ENCODE results near the gene ETS2.
"Not testable (repeated sequence)": the region's sequence is repeated elsewhere in the genome, so short reads cannot be mapped to it uniquely, and the experiment has no call there.

ETS2 gene

DNA sequence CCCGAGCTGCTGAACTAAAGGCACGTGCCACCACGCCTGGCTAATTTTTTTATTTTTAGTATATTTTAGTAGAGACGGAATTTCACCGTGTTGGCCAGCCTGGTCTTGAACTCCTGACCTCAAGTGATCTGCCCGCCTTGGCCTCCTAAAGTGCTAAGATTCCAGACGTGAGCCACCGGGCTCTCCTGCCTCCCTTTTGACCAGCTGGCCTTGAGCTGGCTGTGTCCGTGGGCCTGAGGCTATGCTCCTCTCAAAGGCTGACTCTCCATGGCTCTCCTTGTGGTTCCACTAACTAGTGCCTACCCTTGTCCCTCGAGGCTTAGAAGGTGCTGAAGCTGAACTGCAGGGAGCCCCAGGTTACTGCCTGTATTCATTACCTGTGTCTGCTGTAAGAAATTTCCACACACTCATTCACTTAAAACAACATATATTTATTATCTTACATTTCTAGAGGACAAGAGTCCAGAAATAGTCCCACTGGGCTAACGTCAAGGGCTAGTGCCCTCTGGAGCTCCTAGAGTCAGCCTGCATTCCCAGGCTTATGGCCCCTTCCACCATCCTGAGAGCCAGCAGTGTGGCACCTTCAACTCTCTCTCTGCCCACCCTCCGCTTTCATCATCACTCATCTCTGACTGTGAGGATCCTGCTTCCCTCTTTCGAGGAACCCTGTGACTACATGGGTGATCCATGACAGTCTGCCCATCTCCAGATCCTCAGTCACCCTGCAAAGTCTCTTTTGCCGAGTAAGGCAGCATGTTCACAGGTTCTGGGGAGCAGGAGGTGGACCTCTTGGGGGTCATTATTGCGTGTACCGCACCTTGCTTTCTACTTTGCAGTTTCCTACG lies 34.9 kb downstream of the ETS2 start:
- Histone ChIP-seq H3K27me3 (ENCODE audit: insufficient read depth, insufficient read length) (no peaks in the 10 kb centered on the region), H3K4me3 (ENCODE audit: insufficient read length, low read depth) (no peak overlapping the region), H3K4me1 (ENCODE audit: insufficient read depth, insufficient read length) (no peaks in the 10 kb centered on the region), H3K36me3 (ENCODE audit: insufficient read depth, insufficient read length, low read length) (no peaks in the 10 kb centered on the region), H3K9me3 (ENCODE audit: insufficient read depth, low read length) (peaks cover 9% of the 10 kb centered on the region; the same call in 1 of the 2 replicates), H3K9ac (ENCODE audit: insufficient read length, low read depth) (no peak overlapping the region)
- no peak for TF ChIP-seq YY1 (IDR thresholded peaks at IDR 0.05; ENCODE audit: insufficient read depth, insufficient read length)
- TF ChIP-seq ZNF274 (IDR thresholded peaks at IDR 0.05; ENCODE audit: low read depth, low read length), result no peak
- TF ChIP-seq SUZ12 (IDR thresholded peaks at IDR 0.05; ENCODE audit: extremely low read depth, insufficient read depth, insufficient read length), result no peak
- DNase-seq (ENCODE audit: low read depth, low spot score), result no peak

DNA sequence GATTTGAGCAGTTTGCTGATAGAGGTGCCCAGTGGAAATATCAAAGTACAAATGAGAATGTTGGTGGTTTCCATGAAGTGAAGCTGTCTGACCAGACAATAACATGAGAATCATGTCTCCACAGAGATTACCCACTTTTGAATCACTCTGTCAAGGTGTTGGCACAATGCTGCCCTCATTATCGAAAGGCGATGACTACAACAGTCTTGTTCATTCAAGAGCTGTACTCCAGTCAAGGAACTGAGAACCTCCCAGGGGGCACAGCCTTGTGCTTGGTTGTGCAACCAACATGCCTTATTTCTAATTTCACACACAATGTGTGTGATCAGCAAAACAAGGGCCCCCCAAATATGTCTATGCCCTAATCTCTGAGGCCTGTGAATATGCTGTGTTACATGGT lies 35.7 kb downstream of the ETS2 start:
- no peak for DNase-seq (ENCODE audit: low read depth, low spot score)
- Histone ChIP-seq H3K4me3 (ENCODE audit: insufficient read length, low read depth) (no peak overlapping the region), H3K36me3 (ENCODE audit: insufficient read depth, insufficient read length, low read length) (no peaks in the 10 kb centered on the region), H3K9me3 (ENCODE audit: insufficient read depth, low read length) (peaks cover 9% of the 10 kb centered on the region; the same call in 1 of the 2 replicates), H3K4me1 (ENCODE audit: insufficient read depth, insufficient read length) (no peaks in the 10 kb centered on the region), H3K27me3 (ENCODE audit: insufficient read depth, insufficient read length) (no peaks in the 10 kb centered on the region), H3K9ac (ENCODE audit: insufficient read length, low read depth) (no peak overlapping the region)
- TF ChIP-seq YY1 (IDR thresholded peaks at IDR 0.05; ENCODE audit: insufficient read depth, insufficient read length) (no peak), SUZ12 (IDR thresholded peaks at IDR 0.05; ENCODE audit: extremely low read depth, insufficient read depth, insufficient read length) (no peak), ZNF274 (IDR thresholded peaks at IDR 0.05; ENCODE audit: low read depth, low read length) (no peak)

GRCh38 chr21:38842079-38842478 lies 36.4 kb downstream of the ETS2 start:
- Histone ChIP-seq H3K4me1 (ENCODE audit: insufficient read depth, insufficient read length) (no peaks in the 10 kb centered on the region), H3K4me3 (ENCODE audit: insufficient read length, low read depth) (no peak overlapping the region), H3K36me3 (ENCODE audit: insufficient read depth, insufficient read length, low read length) (no peaks in the 10 kb centered on the region), H3K27me3 (ENCODE audit: insufficient read depth, insufficient read length) (no peaks in the 10 kb centered on the region), H3K9ac (ENCODE audit: insufficient read length, low read depth) (no peak overlapping the region), H3K9me3 (ENCODE audit: insufficient read depth, low read length) (peaks cover 9% of the 10 kb centered on the region; the same call in 1 of the 2 replicates)
- DNase-seq (ENCODE audit: low read depth, low spot score), result no peak
- no peak for TF ChIP-seq SUZ12 (IDR thresholded peaks at IDR 0.05; ENCODE audit: extremely low read depth, insufficient read depth, insufficient read length)
- TF ChIP-seq ZNF274 (IDR thresholded peaks at IDR 0.05; ENCODE audit: low read depth, low read length), result no peak
- no peak for TF ChIP-seq YY1 (IDR thresholded peaks at IDR 0.05; ENCODE audit: insufficient read depth, insufficient read length)

- Histone ChIP-seq H3K36me3 (ENCODE audit: insufficient read depth, insufficient read length, low read length) (no peaks in the 10 kb centered on the region), H3K4me1 (ENCODE audit: insufficient read depth, insufficient read length) (peaks cover 4% of the 10 kb centered on the region), H3K27me3 (ENCODE audit: insufficient read depth, insufficient read length) (no peaks in the 10 kb centered on the region), H3K9me3 (ENCODE audit: insufficient read depth, low read length) (peaks cover 9% of the 10 kb centered on the region; the same call in 1 of the 2 replicates), H3K9ac (ENCODE audit: insufficient read length, low read depth) (no peak overlapping the region), H3K4me3 (ENCODE audit: insufficient read length, low read depth) (no peak overlapping the region)
- DNase-seq (ENCODE audit: low read depth, low spot score), result no peak
- TF ChIP-seq YY1 (IDR thresholded peaks at IDR 0.05; ENCODE audit: insufficient read depth, insufficient read length) (no peak), SUZ12 (IDR thresholded peaks at IDR 0.05; ENCODE audit: extremely low read depth, insufficient read depth, insufficient read length) (no peak), ZNF274 (IDR thresholded peaks at IDR 0.05; ENCODE audit: low read depth, low read length) (no peak)
Observed at GRCh38 chr21:38843379-38843778, 37.6 kb downstream of the ETS2 start.

- no peak overlapping the region for H3K9ac ChIP-seq (ENCODE audit: insufficient read length, low read depth)
- DNase-seq (ENCODE audit: low read depth, low spot score), result no peak
- TF ChIP-seq YY1 (IDR thresholded peaks at IDR 0.05; ENCODE audit: insufficient read depth, insufficient read length), result no peak
- no peak for TF ChIP-seq SUZ12 (IDR thresholded peaks at IDR 0.05; ENCODE audit: extremely low read depth, insufficient read depth, insufficient read length)
- TF ChIP-seq ZNF274 (IDR thresholded peaks at IDR 0.05; ENCODE audit: low read depth, low read length), result no peak
Observed at GRCh38 chr21:38843806-38844503, 38.2 kb downstream of the ETS2 start.

DNA sequence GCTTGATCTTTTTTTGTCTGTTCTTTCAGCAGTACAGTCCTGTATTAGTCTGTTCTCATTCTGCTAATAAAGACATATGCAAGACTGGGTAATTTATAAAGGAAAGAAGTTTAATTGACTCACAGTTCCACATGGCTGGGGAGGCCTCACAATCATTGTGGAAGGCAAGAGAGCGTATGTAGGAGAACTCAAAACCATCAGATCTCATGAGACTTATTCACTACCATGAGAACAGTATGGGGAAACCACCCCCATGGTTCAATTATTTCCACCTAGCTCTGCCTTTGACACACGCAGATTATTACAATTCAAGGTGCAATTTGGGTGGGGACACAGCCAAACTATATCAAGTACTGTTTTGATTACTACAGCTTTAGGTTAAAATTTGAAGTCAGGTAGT lies 39.6 kb downstream of the ETS2 start:
- not testable (repeated sequence) for H3K4me3 ChIP-seq (ENCODE audit: insufficient read length, low read depth); H3K4me1 ChIP-seq (ENCODE audit: insufficient read depth, insufficient read length); H3K27me3 ChIP-seq (ENCODE audit: insufficient read depth, insufficient read length); DNase-seq (ENCODE audit: low read depth, low spot score); H3K36me3 ChIP-seq (ENCODE audit: insufficient read depth, insufficient read length, low read length); H3K9me3 ChIP-seq (ENCODE audit: insufficient read depth, low read length); H3K9ac ChIP-seq (ENCODE audit: insufficient read length, low read depth)

More at GRCh38 chr21:38843806-38844503, 38.2 kb downstream of the ETS2 start:
- H3K36me3 ChIP-seq (ENCODE audit: insufficient read depth, insufficient read length, low read length), result no peaks in the 10 kb centered on the region
- no peak overlapping the region for H3K4me3 ChIP-seq (ENCODE audit: insufficient read length, low read depth)
- peaks cover 9% of the 10 kb centered on the region; the same call in 1 of the 2 replicates for H3K9me3 ChIP-seq (ENCODE audit: insufficient read depth, low read length)
- peaks cover 4% of the 10 kb centered on the region for H3K4me1 ChIP-seq (ENCODE audit: insufficient read depth, insufficient read length)
- no peaks in the 10 kb centered on the region for H3K27me3 ChIP-seq (ENCODE audit: insufficient read depth, insufficient read length)

GRCh38 chr21:38847556-38847955 lies 41.8 kb downstream of the ETS2 start:
- TF ChIP-seq YY1 (IDR thresholded peaks at IDR 0.05; ENCODE audit: insufficient read depth, insufficient read length) (no peak), ZNF274 (IDR thresholded peaks at IDR 0.05; ENCODE audit: low read depth, low read length) (no peak), SUZ12 (IDR thresholded peaks at IDR 0.05; ENCODE audit: extremely low read depth, insufficient read depth, insufficient read length) (no peak)
- H3K9ac ChIP-seq (ENCODE audit: insufficient read length, low read depth), result no peak overlapping the region
- H3K27me3 ChIP-seq (ENCODE audit: insufficient read depth, insufficient read length), result no peaks in the 10 kb centered on the region
- no peak for DNase-seq (ENCODE audit: low read depth, low spot score)
- H3K9me3 ChIP-seq (ENCODE audit: insufficient read depth, low read length), result peaks cover 9% of the 10 kb centered on the region; the same call in 1 of the 2 replicates
- no peaks in the 10 kb centered on the region for H3K36me3 ChIP-seq (ENCODE audit: insufficient read depth, insufficient read length, low read length)
- no peak overlapping the region for H3K4me3 ChIP-seq (ENCODE audit: insufficient read length, low read depth)
- peaks cover 4% of the 10 kb centered on the region for H3K4me1 ChIP-seq (ENCODE audit: insufficient read depth, insufficient read length)

All from NT2/D1 (cell line).